ENCODE measurements around the gene HYI.
A peak's percentile ranks its signal among the peaks of the same experiment; 100 is the strongest.
"Not testable (repeated sequence)": the region's sequence is repeated elsewhere in the genome, so short reads cannot be mapped to it uniquely, and the experiment has no call there.

The HYI gene, protein sequence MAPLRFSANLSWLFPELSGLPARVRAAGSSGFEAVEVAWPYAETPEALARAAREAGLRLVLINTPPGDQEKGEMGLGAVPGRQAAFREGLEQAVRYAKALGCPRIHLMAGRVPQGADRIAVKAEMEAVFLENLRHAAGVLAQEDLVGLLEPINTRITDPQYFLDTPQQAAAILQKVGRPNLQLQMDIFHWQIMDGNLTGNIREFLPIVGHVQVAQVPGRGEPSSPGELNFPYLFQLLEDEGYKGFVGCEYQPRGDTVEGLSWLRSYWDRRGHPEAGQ

DNA sequence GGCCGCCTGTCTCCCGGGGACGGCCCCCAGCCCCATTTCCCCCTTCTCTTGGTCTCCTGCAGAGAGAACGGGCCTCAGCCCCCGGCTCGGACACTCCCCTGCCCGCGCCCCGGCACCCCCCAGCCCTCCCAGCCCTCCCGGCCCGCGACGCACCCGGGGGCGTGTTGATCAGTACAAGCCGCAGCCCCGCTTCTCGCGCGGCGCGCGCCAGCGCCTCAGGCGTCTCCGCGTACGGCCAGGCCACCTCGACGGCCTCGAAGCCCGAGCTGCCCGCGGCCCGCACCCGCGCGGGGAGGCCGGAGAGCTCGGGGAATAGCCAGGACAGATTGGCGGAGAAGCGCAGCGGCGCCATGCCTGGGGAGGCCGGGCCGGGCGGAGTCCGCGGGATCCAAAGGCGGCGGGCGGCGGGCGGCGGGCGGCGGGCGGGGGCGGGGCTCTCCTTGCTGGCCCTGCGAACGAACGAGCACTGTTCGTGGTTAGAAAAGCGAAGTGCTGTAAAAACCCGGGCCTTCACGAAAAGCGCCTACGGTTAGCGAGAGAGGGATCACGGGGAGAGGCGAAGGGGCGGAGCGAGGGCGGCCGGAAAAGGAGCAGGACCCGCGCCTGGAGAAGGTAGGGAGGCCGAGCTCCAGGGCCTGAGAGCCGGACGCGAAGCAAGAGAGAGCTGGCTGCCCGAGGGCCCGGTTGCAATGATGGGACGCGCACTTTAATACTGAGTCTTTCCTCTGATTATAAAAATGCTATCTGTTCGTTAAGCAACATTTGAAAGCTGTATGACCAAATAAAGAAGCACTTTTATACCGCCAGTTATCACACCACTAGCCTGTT lies at the start of gene HYI:
HYI (minus strand) TSS at position 490 of the 828 bp plus-strand sequence; CDS start at position 352, 138 bp downstream.
- peaks cover 23% of the 10 kb centered on the region for H3K4me1 Mint-ChIP-seq (ENCODE audit: low read depth)
- peak within 1 kb of the TSS; percentile 77 for H3K27ac Mint-ChIP-seq
- intact Hi-C loops (cut with micrococcal nuclease): no loop called here
- H3K4me3 Mint-ChIP-seq: peak within 1 kb of the TSS; percentile 76
- H3K36me3 Mint-ChIP-seq (ENCODE audit: low read depth): peaks cover 43% of the 10 kb centered on the region
- peaks cover 19% of the 10 kb centered on the region for H3K27me3 Mint-ChIP-seq
- H3K9me3 Mint-ChIP-seq: no peaks in the 10 kb centered on the region

DNA sequence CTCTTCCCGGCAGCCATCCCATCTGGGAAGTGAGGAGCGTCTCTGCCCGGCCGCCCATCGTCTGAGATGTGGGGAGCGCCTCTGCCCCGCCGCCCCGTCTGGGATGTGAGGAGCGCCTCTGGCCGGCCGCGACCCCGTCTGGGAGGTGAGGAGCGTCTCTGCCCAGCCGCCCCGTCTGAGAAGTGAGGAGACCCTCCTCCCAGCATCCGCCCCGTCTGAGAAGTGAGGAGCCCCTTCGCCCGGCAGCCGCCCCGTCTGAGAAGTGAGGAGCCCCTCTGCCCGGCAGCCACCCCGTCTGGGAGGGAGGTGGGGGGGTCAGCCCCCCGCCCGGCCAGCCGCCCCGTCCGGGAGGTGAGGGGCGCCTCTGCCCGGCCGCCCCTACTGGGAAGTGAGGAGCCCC lies 48.1 kb upstream of the HYI start:
- H3K4me1 Mint-ChIP-seq (ENCODE audit: low read depth); H3K9me3 Mint-ChIP-seq; H3K4me3 Mint-ChIP-seq; H3K36me3 Mint-ChIP-seq (ENCODE audit: low read depth); H3K27me3 Mint-ChIP-seq; intact Hi-C loops (cut with micrococcal nuclease); H3K27ac Mint-ChIP-seq: not testable (repeated sequence)

DNA sequence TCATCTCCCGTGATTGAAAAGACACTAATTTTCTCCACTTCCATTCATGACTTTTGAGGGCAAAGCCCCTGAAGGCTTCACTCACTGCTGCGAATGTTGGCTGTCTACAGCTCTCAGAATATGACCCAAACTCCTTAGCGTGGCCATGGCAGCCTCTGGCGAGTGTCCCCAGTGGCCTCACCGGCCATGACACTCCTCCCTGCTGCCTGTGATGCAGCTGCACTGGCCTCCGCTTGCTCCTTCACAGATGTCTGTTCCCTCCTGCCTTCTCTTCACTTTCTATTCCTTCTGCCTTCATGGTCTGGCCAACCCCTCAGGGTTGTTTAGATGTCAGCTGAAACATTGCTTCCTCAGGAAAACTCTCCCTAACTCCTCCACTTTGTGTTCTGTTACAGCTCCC lies 46.2 kb upstream of the HYI start:
- intact Hi-C loops (cut with micrococcal nuclease): no loop called here
- Mint-ChIP-seq H3K27me3 (peaks cover 8% of the 10 kb centered on the region), H3K27ac (no peak overlapping the region), H3K4me3 (no peak overlapping the region), H3K36me3 (ENCODE audit: low read depth) (no peaks in the 10 kb centered on the region), H3K4me1 (ENCODE audit: low read depth) (no peaks in the 10 kb centered on the region), H3K9me3 (no peaks in the 10 kb centered on the region)

DNA sequence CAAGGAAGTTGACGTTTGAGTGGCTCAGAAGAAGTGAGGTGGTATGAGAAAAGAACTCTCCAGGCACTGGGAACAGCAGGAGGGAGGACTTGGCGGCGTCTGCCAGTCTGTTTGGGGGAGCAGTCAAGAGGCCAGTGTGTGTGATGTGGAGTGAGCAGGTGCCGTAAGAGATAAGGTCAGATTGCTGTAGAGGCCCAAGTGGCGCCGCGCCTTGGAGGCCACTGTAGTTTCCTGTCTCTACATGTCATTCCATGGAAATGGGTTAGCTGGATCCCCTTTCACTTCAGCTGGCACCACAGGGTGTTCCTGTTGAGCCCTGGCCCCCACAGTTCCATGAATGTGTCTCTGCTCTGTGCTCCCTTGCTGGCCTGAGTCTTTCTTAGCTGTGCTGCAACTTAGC lies 41.5 kb upstream of the HYI start:
- H3K4me3 Mint-ChIP-seq: no peak overlapping the region
- no peaks in the 10 kb centered on the region for H3K36me3 Mint-ChIP-seq (ENCODE audit: low read depth)
- peaks cover 19% of the 10 kb centered on the region for H3K9me3 Mint-ChIP-seq
- no peaks in the 10 kb centered on the region for H3K4me1 Mint-ChIP-seq (ENCODE audit: low read depth)
- intact Hi-C loops (cut with micrococcal nuclease): no loop called here
- H3K27ac Mint-ChIP-seq: no peak overlapping the region
- peaks cover 12% of the 10 kb centered on the region for H3K27me3 Mint-ChIP-seq

DNA sequence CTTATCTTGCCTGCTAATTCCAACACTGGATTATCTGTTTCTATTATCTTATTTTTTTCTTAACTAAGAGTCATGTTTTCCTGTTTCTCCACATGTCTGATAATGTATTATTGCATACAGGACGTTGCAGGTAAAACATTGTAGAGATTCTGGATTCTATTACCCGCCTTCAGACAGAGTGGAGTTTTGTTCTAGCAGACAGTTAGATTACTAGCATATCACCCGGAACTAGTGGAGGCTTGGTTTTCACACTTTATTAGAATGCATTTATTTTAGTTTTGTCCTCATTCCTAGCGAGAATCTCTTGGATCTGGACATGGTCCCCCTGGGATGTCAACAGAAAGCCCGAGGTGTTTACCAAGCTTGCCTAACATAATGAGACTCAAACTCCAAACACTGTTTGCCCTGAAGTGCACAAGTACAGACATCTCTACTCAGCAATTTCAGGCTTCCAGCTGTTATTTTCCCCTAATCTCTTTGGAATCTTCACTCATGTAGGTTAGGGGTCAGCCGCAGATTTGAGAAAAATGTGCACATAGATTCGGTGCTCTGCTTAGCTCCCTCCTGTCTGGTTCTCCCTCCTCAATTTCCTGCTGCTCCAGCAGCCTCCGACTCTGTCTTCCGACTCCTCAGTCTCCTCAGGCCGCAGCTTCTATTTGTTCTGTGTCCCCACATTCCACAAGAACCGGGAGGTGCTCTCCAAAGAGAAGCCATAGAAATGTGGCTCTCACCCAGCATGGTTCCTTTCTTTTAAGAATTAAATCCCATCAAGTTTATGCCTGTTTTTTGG lies 40.1 kb upstream of the HYI start:
- Mint-ChIP-seq H3K4me1 (ENCODE audit: low read depth) (no peaks in the 10 kb centered on the region), H3K4me3 (no peak overlapping the region)

DNA sequence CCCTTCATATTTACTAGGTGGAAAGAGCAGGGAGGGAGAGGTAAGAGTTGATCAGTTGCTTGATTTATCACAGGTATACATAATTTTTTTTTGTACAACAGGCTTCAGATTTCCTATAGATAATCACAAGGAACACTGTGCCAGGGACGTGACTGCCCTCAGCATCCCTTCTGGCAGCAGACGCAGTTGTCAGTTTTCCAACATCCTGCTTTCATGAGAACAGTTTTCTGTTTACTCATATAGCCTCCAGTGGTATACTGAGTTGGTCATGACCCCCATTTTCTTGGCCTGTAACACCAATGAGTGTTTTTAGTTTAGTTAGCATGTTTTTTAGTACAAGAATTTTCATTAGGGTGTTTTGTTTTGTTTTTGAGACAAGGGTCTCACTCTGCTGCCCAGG lies 39.1 kb upstream of the HYI start:
- Mint-ChIP-seq H3K36me3 (ENCODE audit: low read depth) (no peaks in the 10 kb centered on the region), H3K4me3 (no peak overlapping the region), H3K4me1 (ENCODE audit: low read depth) (no peaks in the 10 kb centered on the region), H3K27ac (no peak overlapping the region), H3K27me3 (peaks cover 9% of the 10 kb centered on the region), H3K9me3 (peaks cover 42% of the 10 kb centered on the region)
- intact Hi-C loops (cut with micrococcal nuclease): no loop called here

More for the DNA sequence above, 40.1 kb upstream of the HYI start:
- Mint-ChIP-seq H3K27me3 (peaks cover 9% of the 10 kb centered on the region), H3K9me3 (peaks cover 32% of the 10 kb centered on the region), H3K36me3 (ENCODE audit: low read depth) (no peaks in the 10 kb centered on the region), H3K27ac (no peak overlapping the region)
- intact Hi-C loops (cut with micrococcal nuclease): no loop called here

DNA sequence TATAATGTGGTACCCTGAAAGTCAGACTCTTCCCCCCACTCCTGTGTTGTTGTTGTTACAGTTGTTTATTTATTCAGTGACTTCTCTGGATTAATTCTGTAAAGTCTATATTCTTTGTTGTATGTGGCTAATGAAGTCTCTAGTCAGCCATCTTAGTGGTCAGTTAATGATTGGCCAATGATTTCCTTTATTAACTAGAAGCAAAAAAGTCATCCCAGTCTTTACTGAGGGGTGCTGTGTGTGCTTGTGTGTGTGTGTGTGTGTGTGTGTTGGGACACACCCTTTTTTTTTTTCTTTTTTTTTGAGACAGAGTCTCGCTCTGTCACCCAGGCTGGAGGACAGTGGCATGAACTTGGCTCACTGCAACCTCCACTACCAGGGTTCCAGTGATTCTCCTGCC lies 37.3 kb upstream of the HYI start:
- Mint-ChIP-seq H3K4me3 (no peak overlapping the region), H3K4me1 (ENCODE audit: low read depth) (no peaks in the 10 kb centered on the region), H3K9me3 (peaks cover 56% of the 10 kb centered on the region), H3K36me3 (ENCODE audit: low read depth) (no peaks in the 10 kb centered on the region), H3K27me3 (peaks cover 9% of the 10 kb centered on the region), H3K27ac (no peak overlapping the region)
- intact Hi-C loops (cut with micrococcal nuclease): no loop called here

DNA sequence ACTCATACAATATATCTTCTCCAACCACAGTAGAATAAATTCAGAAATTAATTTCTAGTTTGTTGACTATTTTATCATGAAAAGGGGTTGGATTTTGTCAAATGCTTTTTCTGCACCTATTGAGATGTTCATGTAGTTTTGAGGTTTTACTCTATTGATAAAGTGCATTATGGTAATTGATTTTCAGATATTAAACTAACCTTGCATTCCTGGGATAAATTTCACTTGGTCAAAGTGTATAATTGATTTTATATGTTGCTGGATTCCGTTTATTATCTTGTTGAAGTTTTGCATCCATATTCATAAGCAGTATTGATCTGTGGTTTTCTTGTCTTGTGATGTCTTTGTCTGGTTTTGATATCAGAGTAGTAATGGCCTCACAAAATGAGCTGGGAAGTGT lies 34.4 kb upstream of the HYI start:
- intact Hi-C loops (cut with micrococcal nuclease): no loop called here
- peaks cover 57% of the 10 kb centered on the region for H3K9me3 Mint-ChIP-seq
- no peak overlapping the region for H3K4me3 Mint-ChIP-seq
- H3K4me1 Mint-ChIP-seq (ENCODE audit: low read depth): peaks cover 7% of the 10 kb centered on the region
- H3K27me3 Mint-ChIP-seq: peaks cover 3% of the 10 kb centered on the region
- no peak overlapping the region for H3K27ac Mint-ChIP-seq
- no peaks in the 10 kb centered on the region for H3K36me3 Mint-ChIP-seq (ENCODE audit: low read depth)

DNA sequence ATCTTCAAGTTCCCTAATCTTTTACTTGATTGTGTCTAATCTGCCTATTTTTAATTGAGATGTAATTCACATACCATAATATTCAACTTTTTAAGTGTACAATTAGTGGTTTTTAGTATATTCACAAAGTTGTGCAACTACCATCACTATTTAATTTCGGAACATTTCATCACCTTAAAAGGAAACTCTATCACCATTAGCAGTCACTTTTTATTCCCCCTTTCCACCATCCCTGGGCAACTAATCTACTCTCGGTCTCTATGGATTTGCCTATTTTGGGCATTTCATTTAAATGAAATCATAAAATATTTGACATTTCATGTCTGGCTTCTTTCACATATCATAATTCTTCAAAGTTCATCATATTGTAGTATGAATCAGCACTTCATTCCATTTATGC lies 30.6 kb upstream of the HYI start:
- Mint-ChIP-seq H3K9me3 (peaks cover 30% of the 10 kb centered on the region), H3K4me3 (no peak overlapping the region), H3K27me3 (peaks cover 3% of the 10 kb centered on the region), H3K27ac (no peak overlapping the region), H3K36me3 (ENCODE audit: low read depth) (no peaks in the 10 kb centered on the region), H3K4me1 (ENCODE audit: low read depth) (peaks cover 7% of the 10 kb centered on the region)
- intact Hi-C loops (cut with micrococcal nuclease): no loop called here

DNA sequence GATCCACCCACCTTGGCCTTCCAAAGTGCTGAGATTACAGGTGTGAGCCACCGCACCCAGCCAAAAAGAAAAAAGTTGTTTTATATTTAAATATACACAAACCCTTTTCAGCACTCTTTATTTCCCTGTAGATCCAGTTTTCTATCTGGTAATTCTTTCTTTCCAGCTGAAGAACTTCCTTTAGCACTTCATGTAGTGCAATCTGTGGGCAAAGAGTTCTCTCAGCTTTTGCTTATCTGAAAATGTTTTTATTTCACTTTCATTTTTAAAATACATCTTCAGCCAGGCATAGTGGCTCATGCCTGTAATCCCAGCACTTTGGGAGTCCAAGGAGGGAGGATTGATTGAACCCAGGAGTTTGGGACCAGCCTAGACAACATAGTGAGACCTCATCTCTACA lies 28.5 kb upstream of the HYI start:
- Mint-ChIP-seq H3K4me3 (no peak overlapping the region), H3K36me3 (ENCODE audit: low read depth) (no peaks in the 10 kb centered on the region), H3K4me1 (ENCODE audit: low read depth) (peaks cover 7% of the 10 kb centered on the region), H3K27ac (no peak overlapping the region), H3K9me3 (peaks cover 11% of the 10 kb centered on the region), H3K27me3 (peaks cover 3% of the 10 kb centered on the region)
- intact Hi-C loops (cut with micrococcal nuclease): no loop called here

DNA sequence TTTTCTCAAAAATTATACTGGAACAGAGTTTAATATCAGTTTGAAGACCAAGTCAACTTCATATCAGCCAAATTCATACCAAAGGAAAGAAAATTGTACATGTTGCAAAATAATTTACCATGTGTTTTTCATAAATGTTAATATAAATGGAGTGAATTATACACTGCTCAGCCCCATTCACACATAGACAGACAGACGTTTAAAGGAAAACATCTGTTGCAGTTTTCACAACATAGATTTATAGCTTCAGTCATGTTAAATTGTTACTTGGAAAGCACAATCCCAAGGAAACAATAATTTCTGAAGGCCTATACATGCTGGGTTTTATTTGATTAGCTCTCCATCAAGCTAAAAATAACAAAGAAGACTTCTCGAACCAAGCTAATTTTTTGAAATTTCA lies 27.8 kb upstream of the HYI start:
- Mint-ChIP-seq H3K9me3 (peaks cover 5% of the 10 kb centered on the region), H3K27me3 (peaks cover 3% of the 10 kb centered on the region), H3K4me3 (no peak overlapping the region), H3K4me1 (ENCODE audit: low read depth) (peaks cover 7% of the 10 kb centered on the region), H3K36me3 (ENCODE audit: low read depth) (no peaks in the 10 kb centered on the region), H3K27ac (no peak overlapping the region)
- intact Hi-C loops (cut with micrococcal nuclease): no loop called here

DNA sequence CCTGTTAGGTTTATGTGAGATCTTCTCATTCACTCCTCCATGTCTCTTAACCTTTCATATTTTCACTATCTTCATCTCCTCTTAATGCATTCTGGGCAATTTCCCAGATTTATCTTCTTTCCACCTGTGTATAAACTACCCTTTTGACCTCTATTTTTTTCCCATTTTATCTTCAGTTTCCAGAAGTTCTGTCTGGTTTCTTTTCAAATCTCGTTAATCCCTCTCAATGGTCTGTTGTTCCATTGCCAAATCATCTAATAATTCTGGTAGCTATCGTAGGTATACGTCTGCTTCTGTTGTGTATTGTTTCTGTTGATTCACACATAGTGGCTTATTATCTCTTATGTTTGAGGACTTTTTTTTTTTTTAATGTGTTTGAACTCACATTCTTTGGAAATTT lies 25.7 kb upstream of the HYI start:
- Mint-ChIP-seq H3K27ac (no peak overlapping the region), H3K36me3 (ENCODE audit: low read depth) (no peaks in the 10 kb centered on the region), H3K27me3 (peaks cover 4% of the 10 kb centered on the region), H3K4me1 (ENCODE audit: low read depth) (peaks cover 14% of the 10 kb centered on the region), H3K9me3 (no peaks in the 10 kb centered on the region), H3K4me3 (no peak overlapping the region)
- intact Hi-C loops (cut with micrococcal nuclease): no loop called here

DNA sequence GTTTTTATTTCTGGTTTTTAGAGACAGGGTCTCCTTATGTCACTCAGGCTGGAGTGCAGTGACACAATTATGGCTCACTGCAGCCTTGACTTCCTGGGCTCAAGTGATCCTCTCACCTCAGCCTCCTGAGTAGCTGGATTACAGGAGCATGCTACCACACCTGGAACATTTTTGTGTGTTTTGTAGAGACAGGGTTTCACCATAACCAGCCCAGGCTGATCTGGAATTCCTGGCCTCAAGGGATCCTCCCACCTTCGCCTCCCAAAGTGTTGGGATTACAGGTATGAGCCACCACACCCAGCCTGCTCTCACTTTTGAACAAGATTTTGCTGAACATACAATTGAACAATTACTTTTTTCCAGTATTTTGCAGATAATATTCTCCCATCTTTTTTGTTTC lies 24.0 kb upstream of the HYI start:
- H3K27me3 Mint-ChIP-seq: peaks cover 4% of the 10 kb centered on the region
- intact Hi-C loops (cut with micrococcal nuclease): no loop called here
- no peaks in the 10 kb centered on the region for H3K9me3 Mint-ChIP-seq
- peak overlapping the region; percentile 16 for H3K27ac Mint-ChIP-seq
- peaks cover 14% of the 10 kb centered on the region for H3K4me1 Mint-ChIP-seq (ENCODE audit: low read depth)
- H3K4me3 Mint-ChIP-seq: no peak overlapping the region
- no peaks in the 10 kb centered on the region for H3K36me3 Mint-ChIP-seq (ENCODE audit: low read depth)
